ENCODE results near the gene FUNDC1. TPM values are rescaled to one million over a fixed set of nuclear protein-coding genes. Genes with fewer than 3 reads are reported as not detected.

Gene FUNDC1
- total RNA-seq, 1 donor from 2014 or later = 28.8 TPM

- no peak for DNase-seq (ENCODE audit: low spot score)
- intact Hi-C loops (cut with DNase I) = no loop called here
These were observed 58.0 kb downstream of the FUNDC1 start for GRCh38 chrX:44484607-44485146.

GRCh38 chrX:44483965-44484606 lies 58.6 kb downstream of the FUNDC1 start:
- DNase-seq (ENCODE audit: low spot score) = no peak
- intact Hi-C loops (cut with DNase I) = no loop called here

DNA sequence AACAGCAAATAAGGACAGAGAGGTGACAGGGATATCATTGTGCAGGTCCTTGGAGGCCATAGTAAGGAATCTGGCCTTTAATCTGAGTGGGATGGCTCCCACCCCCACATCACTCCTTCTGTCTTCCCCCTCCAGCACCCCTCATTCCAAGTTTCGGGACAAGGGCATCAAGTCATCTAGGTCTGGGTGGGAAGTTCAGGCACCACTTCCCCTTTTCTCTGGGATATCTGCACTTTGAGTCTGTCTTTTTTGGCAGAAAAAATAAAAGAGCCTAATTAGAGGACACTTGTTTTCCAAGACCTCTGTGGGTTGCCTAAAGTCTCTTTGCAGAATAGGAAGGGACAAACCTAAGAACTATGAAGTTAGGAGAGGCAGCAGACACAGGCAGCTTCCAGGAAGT lies 60.1 kb downstream of the FUNDC1 start:
- intact Hi-C loops (cut with DNase I) = no loop called here
- no peak for DNase-seq (ENCODE audit: low spot score)

DNA sequence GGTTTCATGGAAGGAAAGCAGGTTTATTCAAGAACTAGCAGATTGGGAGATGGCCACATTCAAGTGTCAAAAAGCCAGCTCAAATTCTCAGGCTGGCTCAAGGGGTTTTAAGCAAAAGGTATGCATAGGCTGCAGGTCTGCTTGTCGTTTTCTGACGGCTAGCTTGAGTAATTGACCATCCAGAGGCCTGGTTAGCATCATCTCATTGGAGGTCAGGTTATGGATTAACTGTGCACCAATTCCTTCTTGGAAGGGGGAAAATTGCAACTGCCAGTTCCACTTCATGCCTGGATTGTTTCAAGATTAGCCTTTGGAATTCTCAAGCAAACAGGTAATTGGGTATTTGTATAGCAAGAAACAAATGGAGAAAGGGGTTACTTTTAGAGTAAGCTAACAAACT lies 62.1 kb downstream of the FUNDC1 start:
- intact Hi-C loops (cut with DNase I) = no loop called here

GRCh38 chrX:44474410-44474809 lies 68.2 kb downstream of the FUNDC1 start:
- no peak for DNase-seq (ENCODE audit: low spot score)
- intact Hi-C loops (cut with DNase I) = no loop called here

More for the DNA sequence above, 62.1 kb downstream of the FUNDC1 start:
- DNase-seq (ENCODE audit: low spot score) = no peak

Other genes with a start within 250 kb of the FUNDC1 start
- 4.3 TPM for gene EFHC2, start 199.2 kb downstream of the FUNDC1 start, total RNA-seq